ENCODE results near the gene FBXO11. TPM values are rescaled to one million over a fixed set of nuclear protein-coding genes. Genes with fewer than 3 reads are reported as not detected.

FBXO11 gene
- polyA plus RNA-seq, 1 donor (not counting 4 experiments of a cell fraction or from before 2014, with no cell fraction given): 45.5 TPM

DNA sequence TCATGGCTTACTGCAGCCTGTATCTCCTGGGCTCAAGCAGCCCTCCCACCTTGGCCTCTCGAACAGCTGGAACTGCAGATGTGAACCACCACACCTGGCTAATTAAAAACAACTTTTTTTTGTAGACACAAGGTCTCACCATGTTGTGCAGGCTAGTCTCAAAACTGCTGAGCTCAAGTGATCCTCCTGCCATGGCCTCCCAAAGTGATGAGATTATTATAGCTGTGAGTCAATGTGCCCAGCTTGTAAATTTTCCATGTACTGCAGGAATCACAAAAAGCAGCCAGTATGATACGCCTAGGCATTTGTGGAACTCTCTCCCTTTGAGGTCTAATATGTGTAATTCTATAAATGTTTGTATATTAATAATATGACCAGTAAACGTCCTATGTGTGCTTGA lies 63.5 kb downstream of the FBXO11 start:
- peaks cover 59% of the 10 kb centered on the region for H3K79me2 ChIP-seq (ENCODE audit: control insufficient read depth, insufficient read depth, low read length)
- H3K4me3 ChIP-seq (ENCODE audit: control insufficient read depth in 2 of 3, extremely low read depth in 1 of 3, insufficient read depth in 2 of 3, low read depth in 1 of 3, low read length in 3 of 3): no peak overlapping the region
- no peak overlapping the region for H3K9ac ChIP-seq (ENCODE audit: control insufficient read depth, extremely low read depth, insufficient read depth, low read length)
- no peak for TF ChIP-seq CTCF (optimal IDR thresholded peaks at IDR 0.05 in 1 of 3, IDR thresholded peaks at IDR 0.05 in 1 of 3, conservative IDR thresholded peaks at IDR 0.05 in 1 of 3; ENCODE audit: extremely low read depth in 1 of 3, insufficient read depth in 2 of 3, low read length in 3 of 3)
- TF ChIP-seq EZH2 (IDR thresholded peaks at IDR 0.05; ENCODE audit: low read length): no peak
- dilution Hi-C loops (cut with MboI; ENCODE audit: extremely low pct_ligation_motif_present, low sequenced_read_pairs): no loop called here
- FAIRE-seq (no peak), DNase-seq (ENCODE audit: low read depth, low spot score) (no peak)
- H4K20me1 ChIP-seq (ENCODE audit: control insufficient read depth, extremely low read depth, insufficient read depth, low read length): no peaks in the 10 kb centered on the region
- peaks cover 0 to 2% of the 10 kb centered on the region in 2 experiments for H3K36me3 ChIP-seq (ENCODE audit: control insufficient read depth in 2 of 2, extremely low read depth in 1 of 2, insufficient read depth in 2 of 2, low read length in 2 of 2)
- no peak overlapping the region for H2AFZ ChIP-seq (ENCODE audit: control insufficient read depth, low read length)
- no peaks in the 10 kb centered on the region for H3K4me1 ChIP-seq (ENCODE audit: control insufficient read depth, extremely low read depth, insufficient read depth, low read length)
- H3K27ac ChIP-seq (ENCODE audit: control insufficient read depth, insufficient read depth, low read length): no peak overlapping the region
- H3K4me2 ChIP-seq (ENCODE audit: control insufficient read depth, extremely low read depth, insufficient read depth, low read depth, low read length): no peak overlapping the region
- no peaks in the 10 kb centered on the region for H3K9me3 ChIP-seq (ENCODE audit: control insufficient read depth, low read depth, low read length)
- no peaks in the 10 kb centered on the region for H3K27me3 ChIP-seq (ENCODE audit: control insufficient read depth, extremely low read depth, insufficient read depth, low read length)
- no peaks in the 10 kb centered on the region for H3K9me1 ChIP-seq (ENCODE audit: control insufficient read depth, extremely low read depth, insufficient read depth, low read length)

DNA sequence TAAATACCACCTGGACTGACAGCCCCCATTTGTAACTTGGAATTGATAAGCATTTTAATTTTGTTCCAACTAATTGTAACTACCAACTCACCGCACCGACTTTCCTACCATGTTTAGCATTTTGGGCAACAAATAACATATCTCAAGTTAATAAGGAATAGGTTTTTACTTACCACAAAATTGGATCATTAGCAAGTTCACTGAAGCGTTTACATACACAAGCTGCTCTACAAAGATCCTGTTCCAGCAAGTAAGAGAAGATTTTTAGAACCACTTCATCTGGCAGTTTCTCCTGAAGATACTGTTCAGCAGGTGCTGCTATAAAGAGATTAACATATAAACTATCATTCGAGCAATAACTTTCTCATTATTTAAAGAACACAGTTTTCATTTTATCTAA lies 67.6 kb downstream of the FBXO11 start:
- no peaks in the 10 kb centered on the region for H3K4me1 ChIP-seq (ENCODE audit: control insufficient read depth, extremely low read depth, insufficient read depth, low read length)
- no peaks in the 10 kb centered on the region for H3K9me1 ChIP-seq (ENCODE audit: control insufficient read depth, extremely low read depth, insufficient read depth, low read length)
- no peaks in the 10 kb centered on the region for H3K27me3 ChIP-seq (ENCODE audit: control insufficient read depth, extremely low read depth, insufficient read depth, low read length)
- H3K79me2 ChIP-seq (ENCODE audit: control insufficient read depth, insufficient read depth, low read length): peaks cover 27% of the 10 kb centered on the region
- no peak overlapping the region for H3K4me3 ChIP-seq (ENCODE audit: control insufficient read depth in 2 of 3, extremely low read depth in 1 of 3, insufficient read depth in 2 of 3, low read depth in 1 of 3, low read length in 3 of 3)
- H3K9me3 ChIP-seq (ENCODE audit: control insufficient read depth, low read depth, low read length): no peaks in the 10 kb centered on the region
- H3K4me2 ChIP-seq (ENCODE audit: control insufficient read depth, extremely low read depth, insufficient read depth, low read depth, low read length): no peak overlapping the region
- no peak for DNase-seq (ENCODE audit: low read depth, low spot score)
- FAIRE-seq: no peak
- H3K27ac ChIP-seq (ENCODE audit: control insufficient read depth, insufficient read depth, low read length): no peak overlapping the region
- H4K20me1 ChIP-seq (ENCODE audit: control insufficient read depth, extremely low read depth, insufficient read depth, low read length): no peaks in the 10 kb centered on the region
- no peak for TF ChIP-seq CTCF (optimal IDR thresholded peaks at IDR 0.05 in 1 of 3, IDR thresholded peaks at IDR 0.05 in 1 of 3, conservative IDR thresholded peaks at IDR 0.05 in 1 of 3; ENCODE audit: extremely low read depth in 1 of 3, insufficient read depth in 2 of 3, low read length in 3 of 3)
- TF ChIP-seq EZH2 (IDR thresholded peaks at IDR 0.05; ENCODE audit: low read length): no peak
- H3K9ac ChIP-seq (ENCODE audit: control insufficient read depth, extremely low read depth, insufficient read depth, low read length): no peak overlapping the region
- H2AFZ ChIP-seq (ENCODE audit: control insufficient read depth, low read length): no peak overlapping the region
- dilution Hi-C loops (cut with MboI; ENCODE audit: extremely low pct_ligation_motif_present, low sequenced_read_pairs): no loop called here
- peaks cover 3 to 5% of the 10 kb centered on the region in 2 experiments for H3K36me3 ChIP-seq (ENCODE audit: control insufficient read depth in 2 of 2, extremely low read depth in 1 of 2, insufficient read depth in 2 of 2, low read length in 2 of 2)
